B cell (primary cell): ENCODE measurements around the gene ADM5. TPM values are rescaled to one million over a fixed set of nuclear protein-coding genes. Genes with fewer than 3 reads are reported as not detected.

Source experiments
- ATAC-seq: fragments of 200-7000 bp; cut with Tn5 transposase; one replicate; pipeline ENCODE4 v1.10.0; 2021; ENCODE audit warnings: low read depth, mild to moderate bottlenecking, moderate number of reproducible peaks, moderate library complexity
- CTCF ChIA-PET: fragments of 350-600 bp; sonication (Branson Sonifier 250); formaldehyde crosslinking; loops from one replicate; lab custom pipeline; 2021; ENCODE audit warnings: antibody characterized with exemption, inconsistent platforms; lab: Charles Lee
- POLR2A ChIA-PET: fragments of 350-600 bp; sonication (Branson Sonifier 250); formaldehyde crosslinking; loops from one replicate; lab custom pipeline; 2021; ENCODE audit warnings: antibody characterized with exemption; lab: Charles Lee
- DNase-seq: peaks from one replicate; pipeline ENCODE4 v3.0.0; 2013
- H2AFZ ChIP-seq: 2 replicates; pipeline ENCODE4 v1.6.1; 2012; ENCODE audit warnings: mild to moderate bottlenecking, low read depth, low read length; ENCODE audit not compliant: insufficient read depth, poor library complexity, severe bottlenecking
- H3K27ac ChIP-seq, 2 donors: 1 replicate in 1 of 2; 2 replicates in 1 of 2; pipeline ENCODE4 v1.5.1; 2012 to 2013; ENCODE audit warnings: low read length in 2 of 2, mild to moderate bottlenecking in 2 of 2, moderate library complexity in 1 of 2
- H3K27me3 ChIP-seq, 4 experiments: fragments of 200-600 bp in 1 of 4; sonication (generic) in 1 of 4; replicated peaks in 1 of 4; 1 replicate in 2 of 4; 2 replicates in 2 of 4; pipeline versions ENCODE4 v1.6.1 to v1.7.0; 2013 to 2016; ENCODE audit warnings: low read length in 3 of 4, mild to moderate bottlenecking in 2 of 4, mixed read lengths in 1 of 4, moderate library complexity in 1 of 4; ENCODE audit not compliant: insufficient read depth in 4 of 4, control insufficient read depth in 3 of 4; ENCODE audit errors: control extremely low read depth in 1 of 4
- H3K36me3 ChIP-seq, 2 experiments: replicated peaks in 1 of 2; 1 replicate in 1 of 2; 2 replicates in 1 of 2; pipeline versions ENCODE4 v1.6.1 to v1.7.1; 2013; ENCODE audit warnings: low read length in 1 of 2; ENCODE audit not compliant: insufficient read depth in 2 of 2, control insufficient read depth in 1 of 2; ENCODE audit errors: control extremely low read depth in 1 of 2, extremely low read depth in 1 of 2
- H3K4me1 ChIP-seq, 2 donors: fragments of 200-600 bp in 1 of 2; sonication (generic) in 1 of 2; 1 replicate in 1 of 2; 2 replicates in 1 of 2; pipeline versions ENCODE4 v1.5.1 to v1.6.1; 2013 to 2017; ENCODE audit warnings: low read length in 2 of 2; ENCODE audit not compliant: control insufficient read depth in 2 of 2, insufficient read depth in 2 of 2
- H3K4me2 ChIP-seq: replicated peaks from 2 replicates; pipeline ENCODE3; 2012; ENCODE audit warnings: mild to moderate bottlenecking, low read depth, low read length; ENCODE audit not compliant: poor library complexity, severe bottlenecking
- H3K4me3 ChIP-seq, 5 experiments: fragments of 200-600 bp in 1 of 5; sonication (generic) in 1 of 5; 1 replicate in 3 of 5; 2 replicates in 2 of 5; pipeline versions ENCODE4 v1.5.1 to v1.7.0; 2011 to 2016; ENCODE audit warnings: low read length in 4 of 5, mild to moderate bottlenecking in 4 of 5, low read depth in 2 of 5, control low read depth in 1 of 5, moderate library complexity in 1 of 5; ENCODE audit not compliant: insufficient read depth in 1 of 5; ENCODE audit errors: control extremely low read depth in 1 of 5, extremely low read depth in 1 of 5
- H3K79me2 ChIP-seq: fragments of 200-600 bp; sonication (generic); one replicate; pipeline ENCODE4 v1.6.0; 2016; ENCODE audit warnings: low read length; ENCODE audit not compliant: control insufficient read depth, insufficient read depth
- H3K9ac ChIP-seq: fragments of 200-600 bp; sonication (generic); 2 replicates; pipeline ENCODE4 v1.6.1; 2017; ENCODE audit warnings: mild to moderate bottlenecking, low read length, moderate library complexity
- H3K9me3 ChIP-seq, 3 donors: one replicate each; pipeline versions ENCODE4 v1.6.1 to v1.7.1; 2013; ENCODE audit warnings: low read length in 2 of 3; ENCODE audit not compliant: control insufficient read depth in 2 of 3, insufficient read depth in 1 of 3; ENCODE audit errors: control extremely low read depth in 1 of 3
- H4K20me1 ChIP-seq: 2 replicates; pipeline ENCODE4 v1.6.0; 2012; ENCODE audit warnings: mild to moderate bottlenecking, low read length; ENCODE audit not compliant: insufficient read depth, control insufficient read depth, poor library complexity, severe bottlenecking
- H3K27ac Mint-ChIP-seq: one replicate; pipeline ENCODE4 v1.8.0; 2021; ENCODE audit warnings: mixed read lengths
- H3K27me3 Mint-ChIP-seq: one replicate; pipeline ENCODE4 v1.8.0; 2021; ENCODE audit warnings: mixed read lengths
- H3K4me1 Mint-ChIP-seq: one replicate; pipeline ENCODE4 v1.8.0; 2021; ENCODE audit warnings: mixed read lengths
- H3K4me3 Mint-ChIP-seq: one replicate; pipeline ENCODE4 v1.8.0; 2021; ENCODE audit warnings: mixed read lengths
- H3K9me3 Mint-ChIP-seq: one replicate; pipeline ENCODE4 v1.8.0; 2022; ENCODE audit warnings: mixed read lengths; ENCODE audit not compliant: insufficient read depth
- EZH2 ChIP-seq: IDR thresholded peaks from 2 replicates; pipeline ENCODE4 v1.6.1; 2012; ENCODE audit warnings: borderline replicate concordance, low read depth, mild to moderate bottlenecking, moderate library complexity, low read length; ENCODE audit not compliant: insufficient read depth, poor library complexity, severe bottlenecking
- WGBS: methylation state at CpG from one replicate; pipeline ENCODE4 v1.1.5; 2013; ENCODE audit warnings: missing lambda C conversion rate; ENCODE audit not compliant: insufficient coverage; 5-methylcytosine and 5-hydroxymethylcytosine counted together
- intact Hi-C: fragments of 100-400 bp; cut with micrococcal nuclease; formaldehyde crosslinking; loops from one replicate; pipeline ENCODE4 v1.10.0; 2022
- polyA plus RNA-seq: library from polyadenylated mRNA; depleted of rRNA; stranded (reverse); fragments of >200 nt; gene quantifications from 2 replicates; pipeline ENCODE4 v1.2.3, GENCODE V29; 2012
- total RNA-seq, 2 donors: library from RNA; stranded (reverse); fragments of 120-200 nt in 1 of 2; gene quantifications; 1 replicate in 1 of 2; 2 replicates in 1 of 2; pipeline versions ENCODE4 v1.2.3 to v1.2.4, GENCODE V29; 2013 to 2022
- TF ChIP-seq, protein P1 (sequence below): fragments of 200-600 bp; IDR thresholded peaks from one replicate; pipeline ENCODE4 v1.8.0; 2022; ENCODE audit warnings: antibody characterized with exemption, mild to moderate bottlenecking

ADM5 gene
- total and polyA plus RNA-seq, 2 donors (not counting 1 experiment from before 2014, with no cell fraction given): 5.6 to 8.4 TPM

- intact Hi-C loops: no loop called here
- CTCF ChIA-PET: interaction anchor here (1.0 to 2.3 kb wide), 6 partner anchors 10 to 103 kb away, joined by 3 to 8 read pairs (median 6); partner anchors contain the start of gene SCAF1
- peaks cover 16 to 30% of the 10 kb centered on the region in 2 donors for H3K4me1 ChIP-seq
Observed at GRCh38 chr19:49663224-49663623, 26.2 kb upstream of the ADM5 start.

More at GRCh38 chr19:49663224-49663623, 26.2 kb upstream of the ADM5 start:
- Histone ChIP-seq H3K9ac (no peak overlapping the region), H3K4me2 (peak overlapping the region; percentile 98), H4K20me1 (peaks cover 67% of the 10 kb centered on the region), H3K27me3 (no peaks in the 10 kb centered on the region), H2AFZ (no peak overlapping the region), H3K9me3 (no peaks in the 10 kb centered on the region), H3K4me3 (no peak overlapping the region), H3K36me3 (peaks cover 3 to 44% of the 10 kb centered on the region in 2 experiments), H3K27ac (peak overlapping the region; percentile 59 to 73), H3K79me2 (peaks cover 45% of the 10 kb centered on the region)
- Mint-ChIP-seq H3K27ac (peak overlapping the region; percentile 46), H3K4me3 (peak overlapping the region; percentile 39), H3K4me1 (peaks cover 37% of the 10 kb centered on the region), H3K9me3 (no peaks in the 10 kb centered on the region), H3K27me3 (no peaks in the 10 kb centered on the region)
- WGBS: 92% methylated on average over 8 of the region's 12 CpGs
- ATAC-seq (no peak), DNase-seq (no peak)
- no peak for TF ChIP-seq EZH2
- TF ChIP-seq, protein P1, sequence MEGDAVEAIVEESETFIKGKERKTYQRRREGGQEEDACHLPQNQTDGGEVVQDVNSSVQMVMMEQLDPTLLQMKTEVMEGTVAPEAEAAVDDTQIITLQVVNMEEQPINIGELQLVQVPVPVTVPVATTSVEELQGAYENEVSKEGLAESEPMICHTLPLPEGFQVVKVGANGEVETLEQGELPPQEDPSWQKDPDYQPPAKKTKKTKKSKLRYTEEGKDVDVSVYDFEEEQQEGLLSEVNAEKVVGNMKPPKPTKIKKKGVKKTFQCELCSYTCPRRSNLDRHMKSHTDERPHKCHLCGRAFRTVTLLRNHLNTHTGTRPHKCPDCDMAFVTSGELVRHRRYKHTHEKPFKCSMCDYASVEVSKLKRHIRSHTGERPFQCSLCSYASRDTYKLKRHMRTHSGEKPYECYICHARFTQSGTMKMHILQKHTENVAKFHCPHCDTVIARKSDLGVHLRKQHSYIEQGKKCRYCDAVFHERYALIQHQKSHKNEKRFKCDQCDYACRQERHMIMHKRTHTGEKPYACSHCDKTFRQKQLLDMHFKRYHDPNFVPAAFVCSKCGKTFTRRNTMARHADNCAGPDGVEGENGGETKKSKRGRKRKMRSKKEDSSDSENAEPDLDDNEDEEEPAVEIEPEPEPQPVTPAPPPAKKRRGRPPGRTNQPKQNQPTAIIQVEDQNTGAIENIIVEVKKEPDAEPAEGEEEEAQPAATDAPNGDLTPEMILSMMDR: no peak
- POLR2A ChIA-PET: interaction anchor here (0.7 to 2.6 kb wide), 3 partner anchors 21 to 156 kb away, joined by 5 to 19 read pairs (median 12); partner anchors contain the start of genes RRAS and SCAF1
